Hematopoietic multipotent progenitor cell (in vitro differentiated cells): Measurements from ENCODE around the gene KLHL21. TPM values are rescaled to one million over a fixed set of nuclear protein-coding genes. Genes with fewer than 3 reads are reported as not detected.
"Not testable (repeated sequence)": the region's sequence is repeated elsewhere in the genome, so short reads cannot be mapped to it uniquely, and the experiment has no call there.

Experiments
- DNase-seq, 3 donors: peaks; one replicate each; pipeline ENCODE4 v3.0.0-alpha.2; 2011 to 2015; ENCODE audit warnings: low read depth in 2 of 3, low spot score in 2 of 3
- total RNA-seq: library from RNA; depleted of rRNA; stranded (reverse); fragments of >200 nt; gene quantifications from one replicate; pipeline ENCODE4 v1.2.3, GENCODE V29; 2012

The KLHL21 gene
- total RNA-seq, 1 donor = 41.7 TPM

GRCh38 chr1:6600410-6601048, 2.1 kb downstream of the KLHL21 start:
- no peak for DNase-seq

GRCh38 chr1:6599991-6600390, 2.7 kb downstream of the KLHL21 start:
- not testable (repeated sequence) for DNase-seq

GRCh38 chr1:6599141-6599975, 3.3 kb downstream of the KLHL21 start:
- DNase-seq = peak in 2 of 3 donors; percentile 62 to 76

- DNase-seq = no peak
Measured at GRCh38 chr1:6597777-6598131, 4.9 kb downstream of the KLHL21 start.

GRCh38 chr1:6596886-6597776, 5.5 kb downstream of the KLHL21 start:
- DNase-seq = no peak

- no peak for DNase-seq
Measured at GRCh38 chr1:6596351-6596750, 6.3 kb downstream of the KLHL21 start.

GRCh38 chr1:6594977-6595740, 7.5 kb downstream of the KLHL21 start:
- DNase-seq = no peak

GRCh38 chr1:6593810-6594209, 8.9 kb downstream of the KLHL21 start:
- no peak for DNase-seq

GRCh38 chr1:6592865-6593593, 9.6 kb downstream of the KLHL21 start:
- no peak for DNase-seq

- no peak for DNase-seq
Measured at GRCh38 chr1:6592441-6592840, 10.2 kb downstream of the KLHL21 start.

- no peak for DNase-seq
Measured at GRCh38 chr1:6591644-6592043, 11.0 kb downstream of the KLHL21 start.

GRCh38 chr1:6591222-6591621, 11.4 kb downstream of the KLHL21 start:
- DNase-seq = peak in 2 of 3 donors; percentile 68 to 72

GRCh38 chr1:6590046-6590445, 12.6 kb downstream of the KLHL21 start:
- DNase-seq = no peak

GRCh38 chr1:6588893-6589520, 13.7 kb downstream of the KLHL21 start:
- DNase-seq = no peak

GRCh38 chr1:6588128-6588892, 14.4 kb downstream of the KLHL21 start:
- DNase-seq = peak in 1 of 3 donors; percentile 19

GRCh38 chr1:6587261-6588005, 15.2 kb downstream of the KLHL21 start:
- DNase-seq = peak in 1 of 3 donors; percentile 15

- DNase-seq = no peak
Measured at GRCh38 chr1:6586404-6586816, 16.3 kb downstream of the KLHL21 start.

GRCh38 chr1:6585841-6586240, 16.8 kb downstream of the KLHL21 start:
- DNase-seq = no peak
